ENCODE measurements around the gene ZC3H18. TPM values are rescaled to one million over a fixed set of nuclear protein-coding genes. Genes with fewer than 3 reads are reported as not detected.

ZC3H18 gene
- total RNA-seq, 1 donor from 2014 or later: 44.5 TPM

GRCh38 chr16:88549671-88550245 is 20.4 kb upstream of the ZC3H18 start:
- Histone ChIP-seq H3K36me3 (no peaks in the 10 kb centered on the region), H3K27ac (no peak overlapping the region), H3K27me3 (peaks cover 20% of the 10 kb centered on the region), H3K4me3 (no peak overlapping the region), H3K9me3 (no peaks in the 10 kb centered on the region), H3K4me1 (no peaks in the 10 kb centered on the region)
- ATAC-seq (no peak), DNase-seq (no peak)
- TF ChIP-seq CTCF (IDR thresholded peaks at IDR 0.05): no peak
- intact Hi-C loops (cut with DNase I): no loop called here

- DNase-seq (no peak), ATAC-seq (peak; percentile 17)
- Histone ChIP-seq H3K27me3 (peaks cover 20% of the 10 kb centered on the region), H3K36me3 (no peaks in the 10 kb centered on the region), H3K4me1 (no peaks in the 10 kb centered on the region), H3K27ac (no peak overlapping the region), H3K9me3 (no peaks in the 10 kb centered on the region), H3K4me3 (no peak overlapping the region)
- TF ChIP-seq CTCF (IDR thresholded peaks at IDR 0.05): no peak
- intact Hi-C loops (cut with DNase I): no loop called here
These were observed 19.9 kb upstream of the ZC3H18 start for GRCh38 chr16:88550246-88550661.

GRCh38 chr16:88552166-88552565 is 18.0 kb upstream of the ZC3H18 start:
- no peaks in the 10 kb centered on the region for H3K36me3 ChIP-seq
- DNase-seq: no peak
- no peak overlapping the region for H3K27ac ChIP-seq
- intact Hi-C loops (cut with DNase I): no loop called here
- H3K9me3 ChIP-seq: no peaks in the 10 kb centered on the region
- no peaks in the 10 kb centered on the region for H3K4me1 ChIP-seq
- no peak for TF ChIP-seq CTCF (IDR thresholded peaks at IDR 0.05)
- H3K27me3 ChIP-seq: peaks cover 6% of the 10 kb centered on the region
- H3K4me3 ChIP-seq: no peak overlapping the region
- no peak for ATAC-seq

DNA sequence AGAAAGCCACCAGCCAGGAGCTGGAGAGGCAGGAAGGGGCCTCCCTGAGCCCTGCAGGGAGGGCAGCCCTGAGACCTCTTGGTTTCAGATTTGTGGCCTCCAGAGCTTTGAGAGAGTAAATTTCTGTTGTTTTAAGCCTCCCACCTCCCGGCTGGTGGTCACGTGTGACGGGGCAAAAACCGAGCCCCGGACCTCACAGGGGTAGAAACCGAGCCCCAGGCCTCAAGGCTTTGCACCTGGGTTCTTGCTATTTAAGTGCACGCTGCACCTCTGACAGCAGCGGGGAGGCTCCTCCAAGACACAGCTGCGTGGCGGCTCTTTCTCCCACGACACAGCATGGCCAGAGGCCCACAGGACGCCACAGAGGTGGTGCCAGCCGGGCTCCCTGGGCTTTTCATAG is 17.4 kb upstream of the ZC3H18 start:
- no peak for DNase-seq
- Histone ChIP-seq H3K36me3 (no peaks in the 10 kb centered on the region), H3K9me3 (no peaks in the 10 kb centered on the region), H3K27ac (no peak overlapping the region), H3K4me3 (no peak overlapping the region), H3K27me3 (peaks cover 6% of the 10 kb centered on the region), H3K4me1 (no peaks in the 10 kb centered on the region)
- no peak for ATAC-seq
- intact Hi-C loops (cut with DNase I): no loop called here
- TF ChIP-seq CTCF (IDR thresholded peaks at IDR 0.05): no peak

DNA sequence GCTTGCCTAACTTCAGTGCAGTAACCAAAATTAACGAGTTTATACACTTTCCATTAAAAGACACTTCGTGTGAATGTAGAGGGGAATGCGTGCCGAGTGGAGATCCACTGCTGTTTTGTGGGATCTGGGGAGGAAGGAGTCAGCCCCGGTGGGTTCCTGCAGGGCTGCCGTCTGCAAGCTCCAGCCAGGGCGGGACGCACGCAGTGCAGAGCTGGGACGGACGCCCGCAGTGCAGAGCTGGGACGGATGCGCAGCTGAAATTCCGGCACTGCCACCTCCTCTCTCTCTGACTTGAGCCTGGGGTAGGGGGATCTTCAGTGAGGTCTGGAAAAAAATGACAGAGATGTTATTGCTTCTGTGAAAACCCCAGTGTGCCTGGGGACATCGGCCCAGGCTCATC is 16.5 kb upstream of the ZC3H18 start:
- no peak for TF ChIP-seq CTCF (IDR thresholded peaks at IDR 0.05)
- H3K27me3 ChIP-seq: peaks cover 6% of the 10 kb centered on the region
- no peak overlapping the region for H3K27ac ChIP-seq
- intact Hi-C loops (cut with DNase I): no loop called here
- no peaks in the 10 kb centered on the region for H3K36me3 ChIP-seq
- no peaks in the 10 kb centered on the region for H3K4me1 ChIP-seq
- no peak overlapping the region for H3K4me3 ChIP-seq
- H3K9me3 ChIP-seq: no peaks in the 10 kb centered on the region
- ATAC-seq (no peak), DNase-seq (no peak)

GRCh38 chr16:88554711-88555264 is 15.4 kb upstream of the ZC3H18 start:
- no peak overlapping the region for H3K27ac ChIP-seq
- H3K36me3 ChIP-seq: no peaks in the 10 kb centered on the region
- ATAC-seq (no peak), DNase-seq (no peak)
- TF ChIP-seq CTCF (IDR thresholded peaks at IDR 0.05): no peak
- no peaks in the 10 kb centered on the region for H3K4me1 ChIP-seq
- H3K9me3 ChIP-seq: no peaks in the 10 kb centered on the region
- H3K27me3 ChIP-seq: peaks cover 6% of the 10 kb centered on the region
- intact Hi-C loops (cut with DNase I): no loop called here
- no peak overlapping the region for H3K4me3 ChIP-seq

All from upper lobe of right lung (tissue), 1 donor.